Panc1 (cell line): ENCODE results near the gene LRRC9. TPM values are rescaled to one million over a fixed set of nuclear protein-coding genes. Genes with fewer than 3 reads are reported as not detected.

Source experiments
- ATAC-seq: fragments of 200-7000 bp; cut with Tn5 transposase; 2 replicates; pipeline ENCODE4 v1.9.1; 2020; ENCODE audit warnings: mild to moderate bottlenecking, moderate library complexity
- BruUV-seq: library from RNA; stranded (reverse); fragments of 400-500 nt; replicated peaks from 2 replicates; lab custom pipeline; 2021; lab: Mats Ljungman, UMichigan
- CTCF ChIA-PET: fragments of 300-600 bp; sonication (Branson Sonifier 250); formaldehyde crosslinking; loops from one replicate; lab custom pipeline; 2022; ENCODE audit warnings: antibody characterized with exemption; lab: Charles Lee
- POLR2A ChIA-PET: fragments of 300-600 bp; sonication (Branson Sonifier 250); formaldehyde crosslinking; loops from one replicate; lab custom pipeline; 2022; ENCODE audit warnings: antibody characterized with exemption; lab: Charles Lee
- DNase-seq: peaks from one replicate; pipeline ENCODE4 v3.0.0-alpha.2; 2010; ENCODE audit warnings: low read depth, low spot score
- H3K27ac ChIP-seq: 2 replicates; pipeline ENCODE4 v1.5.1; 2011; ENCODE audit warnings: mild to moderate bottlenecking, low read length, inconsistent platforms
- H3K27me3 ChIP-seq: fragments of 200-500 bp; sonication (Bioruptor generic); 2 replicates; pipeline ENCODE4 v1.6.0; 2014; ENCODE audit warnings: low read length, inconsistent platforms; ENCODE audit not compliant: control insufficient read depth, insufficient read depth
- H3K36me3 ChIP-seq: fragments of 200-500 bp; sonication (Bioruptor generic); 2 replicates; pipeline ENCODE4 v1.5.1; 2014; ENCODE audit warnings: inconsistent platforms, mild to moderate bottlenecking, low read length, moderate library complexity; ENCODE audit not compliant: control insufficient read depth, insufficient read depth
- H3K4me1 ChIP-seq: 2 replicates; pipeline ENCODE4 v1.5.1; 2011; ENCODE audit warnings: inconsistent platforms, mild to moderate bottlenecking, low read length, moderate library complexity; ENCODE audit not compliant: control insufficient read depth, insufficient read depth
- H3K4me3 ChIP-seq, 2 experiments: 2 replicates each; pipeline ENCODE4 v1.5.1; 2011 to 2012; ENCODE audit warnings: low read depth in 2 of 2, low read length in 2 of 2, mild to moderate bottlenecking in 2 of 2, inconsistent platforms in 1 of 2, moderate library complexity in 1 of 2
- H3K9me3 ChIP-seq: fragments of 200-500 bp; sonication (Bioruptor generic); 2 replicates; pipeline ENCODE4 v1.5.1; 2014; ENCODE audit warnings: low read depth, mild to moderate bottlenecking, inconsistent platforms, low read length, moderate library complexity; ENCODE audit not compliant: control insufficient read depth, insufficient read depth
- CTCF ChIP-seq: fragments of 450-650 bp; IDR thresholded peaks from 2 replicates; pipeline ENCODE4 v1.5.1; 2017; ENCODE audit warnings: mild to moderate bottlenecking
- POLR2AphosphoS5 ChIP-seq: IDR thresholded peaks from 2 replicates; pipeline ENCODE4 v1.6.1; 2012; ENCODE audit warnings: mild to moderate bottlenecking, low read depth, low read length, moderate library complexity
- REST ChIP-seq, 2 experiments: IDR thresholded peaks; 2 replicates each; pipeline ENCODE4 v1.6.1; 2011 to 2012; ENCODE audit warnings: low read depth in 2 of 2, control low read depth in 1 of 2, low read length in 1 of 2, mild to moderate bottlenecking in 1 of 2, moderate library complexity in 1 of 2; ENCODE audit not compliant: insufficient read depth in 1 of 2
- SIN3A ChIP-seq: IDR thresholded peaks from 2 replicates; pipeline ENCODE4 v1.6.1; 2012; ENCODE audit warnings: low read depth, mild to moderate bottlenecking, low read length, moderate library complexity, borderline replicate concordance; ENCODE audit not compliant: insufficient read depth
- TCF7L2 ChIP-seq: IDR thresholded peaks from 2 replicates; pipeline ENCODE4 v1.6.1; 2011; ENCODE audit warnings: mild to moderate bottlenecking, low read depth, low read length, inconsistent platforms
- in situ Hi-C: cut with HindIII; loops from 2 replicates; pipeline ENCODE4 v1.10.0; 2016; ENCODE audit warnings: low sequenced_read_pairs, low pct_unique_long_range_greater_than_20kb
- intact Hi-C: fragments of 100-400 bp; cut with micrococcal nuclease; formaldehyde crosslinking; loops from one replicate; pipeline ENCODE4 v1.10.0; 2022; ENCODE audit not compliant: unreplicated experiment
- total RNA-seq: library from RNA; stranded (reverse); gene quantifications from one replicate; pipeline ENCODE4 v1.2.1, GENCODE V29; 2021; ENCODE audit not compliant: unreplicated experiment

LRRC9 gene
- total RNA-seq, 1 experiment from 2014 or later = not detected

DNA sequence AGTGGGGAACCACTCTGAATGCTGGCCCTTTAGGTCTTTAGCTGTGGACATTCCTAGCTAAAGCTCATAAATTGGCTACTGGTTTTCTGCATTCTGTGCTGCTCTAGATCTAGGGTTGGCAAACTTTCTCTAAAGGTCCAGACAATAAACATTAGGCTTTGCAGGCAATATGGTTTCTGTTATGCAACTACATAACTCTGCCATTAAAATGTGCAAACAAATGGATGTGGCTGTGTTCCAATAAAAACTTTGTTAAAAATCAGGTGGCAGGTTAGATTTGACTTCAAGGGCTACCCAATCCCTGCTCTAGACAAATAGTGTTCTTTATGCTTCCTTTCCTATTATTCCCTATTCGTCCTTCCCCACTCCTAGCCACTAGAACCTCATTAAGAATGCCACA lies 6.8 kb upstream of the LRRC9 start:
- ATAC-seq (no peak), DNase-seq (no peak)
- TF ChIP-seq POLR2AphosphoS5 (no peak), SIN3A (no peak), CTCF (no peak), REST (IDR thresholded peaks at IDR 0.05; ENCODE audit: insufficient read depth in 1 of 2, low read depth in 2 of 2, low read length in 1 of 2) (no peak), TCF7L2 (no peak)
- no peak overlapping the region for H3K27ac ChIP-seq
- H3K4me3 ChIP-seq = no peak overlapping the region
- peaks cover 4% of the 10 kb centered on the region; the same call in 1 of the 2 replicates for H3K27me3 ChIP-seq
- no peaks in the 10 kb centered on the region for H3K9me3 ChIP-seq
- POLR2A ChIA-PET = no interaction called here
- in situ Hi-C loops (no loop called here), intact Hi-C loops (no loop called here)
- no peaks in the 10 kb centered on the region for H3K36me3 ChIP-seq
- CTCF ChIA-PET = no interaction called here
- BruUV-seq = no TSS peak
- H3K4me1 ChIP-seq = no peaks in the 10 kb centered on the region

DNA sequence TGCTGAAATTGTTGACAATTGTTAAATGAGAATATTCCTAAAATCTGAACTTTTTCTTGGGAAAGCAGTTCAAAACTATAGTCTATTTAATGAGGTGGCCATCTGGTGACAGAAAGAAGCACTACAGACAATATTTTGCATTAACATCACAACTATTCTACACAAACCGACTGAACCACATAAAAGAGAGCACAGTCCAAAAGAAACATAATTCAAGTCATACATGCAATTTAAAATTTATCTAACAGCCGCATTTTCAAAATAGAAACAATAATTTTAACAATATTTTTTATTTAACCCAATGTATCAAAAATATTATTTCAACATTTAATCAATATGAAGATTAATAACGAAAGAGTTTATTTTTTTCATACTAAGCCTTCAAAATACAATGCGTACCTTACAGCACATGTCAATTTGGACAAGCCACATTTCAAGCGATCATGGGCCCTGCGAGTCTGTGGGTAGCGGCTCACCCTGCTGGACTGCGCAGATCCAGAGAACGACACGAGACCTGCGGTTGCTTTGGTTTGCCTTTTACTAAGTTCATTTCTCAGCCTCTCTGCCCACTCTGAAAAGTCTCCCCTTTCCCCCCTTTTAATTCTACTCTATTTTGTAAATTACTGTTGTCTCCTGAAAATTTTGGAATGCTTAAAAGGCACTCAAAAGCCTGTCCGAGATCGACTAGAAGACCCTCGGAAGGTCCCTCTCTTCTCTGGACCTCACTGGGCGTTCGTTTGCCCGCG lies 947 bp upstream of the LRRC9 start:
- BruUV-seq = no TSS peak
- in situ Hi-C loops = no loop called here

More for the DNA sequence above, 947 bp upstream of the LRRC9 start:
- DNase-seq (no peak), ATAC-seq (peak; percentile 74)
- no peaks in the 10 kb centered on the region for H3K9me3 ChIP-seq
- H3K27ac ChIP-seq = no peak overlapping the region
- TF ChIP-seq REST (IDR thresholded peaks at IDR 0.05; ENCODE audit: insufficient read depth in 1 of 2, low read depth in 2 of 2, low read length in 1 of 2) (no peak), CTCF (peak; percentile 46; the same call in 1 of the 2 replicates)
- peaks cover 6% of the 10 kb centered on the region; the same call in 1 of the 2 replicates for H3K27me3 ChIP-seq
- CTCF ChIA-PET = no interaction called here
- peak overlapping the region; percentile 8 to 35; a peak in 3 of 4 replicates for H3K4me3 ChIP-seq
- H3K36me3 ChIP-seq = no peaks in the 10 kb centered on the region
- intact Hi-C loops = loop anchor here (5.0 kb wide), 1 partner anchor 287 kb away; no protein-coding TSS in a partner anchor
- H3K4me1 ChIP-seq = no peaks in the 10 kb centered on the region
- POLR2A ChIA-PET = no interaction called here
